Central memory CD8-positive, alpha-beta T cell (primary cell): ENCODE data around the gene PRXL2B.

Experiments
- ATAC-seq: fragments of 150-1000 bp; cut with Tn5 transposase; replicated peaks from 2 replicates; pipeline ENCODE4 v1.10.0; 2022; ENCODE audit warnings: mild to moderate bottlenecking, moderate FRiP score, moderate number of reproducible peaks; ENCODE audit not compliant: poor library complexity, severe bottlenecking; ENCODE audit errors: extremely low read depth
- DNase-seq, 2 donors: peaks; one replicate each; pipeline ENCODE4 v3.0.0; 2021; ENCODE audit warnings: low spot score in 2 of 2
- H3K27ac Mint-ChIP-seq: one replicate; pipeline ENCODE4 v1.8.0; 2022; ENCODE audit warnings: low read depth, mild to moderate bottlenecking, moderate library complexity, mixed read lengths
- H3K27me3 Mint-ChIP-seq: one replicate; pipeline ENCODE4 v1.8.0; 2022; ENCODE audit warnings: mixed read lengths
- H3K36me3 Mint-ChIP-seq: one replicate; pipeline ENCODE4 v1.8.0; 2022; ENCODE audit warnings: mild to moderate bottlenecking, moderate library complexity, mixed read lengths; ENCODE audit not compliant: insufficient read depth
- H3K4me1 Mint-ChIP-seq: one replicate; pipeline ENCODE4 v1.8.0; 2022; ENCODE audit warnings: mixed read lengths
- H3K4me3 Mint-ChIP-seq: one replicate; pipeline ENCODE4 v1.8.0; 2022; ENCODE audit warnings: mild to moderate bottlenecking, moderate library complexity, mixed read lengths
- H3K9me3 Mint-ChIP-seq: one replicate; pipeline ENCODE4 v1.8.0; 2022; ENCODE audit warnings: mixed read lengths

PRXL2B gene

GRCh38 chr1:2587071-2587859 is 688 bp downstream of the PRXL2B start:
- DNase-seq = peak in 1 of 2 donors; percentile 26
- Mint-ChIP-seq H3K4me1 (peaks cover 24% of the 10 kb centered on the region), H3K9me3 (no peaks in the 10 kb centered on the region), H3K36me3 (peaks cover 10% of the 10 kb centered on the region), H3K4me3 (peak overlapping the region; percentile 77), H3K27me3 (no peaks in the 10 kb centered on the region), H3K27ac (no peak overlapping the region)
- no peak for ATAC-seq

DNA sequence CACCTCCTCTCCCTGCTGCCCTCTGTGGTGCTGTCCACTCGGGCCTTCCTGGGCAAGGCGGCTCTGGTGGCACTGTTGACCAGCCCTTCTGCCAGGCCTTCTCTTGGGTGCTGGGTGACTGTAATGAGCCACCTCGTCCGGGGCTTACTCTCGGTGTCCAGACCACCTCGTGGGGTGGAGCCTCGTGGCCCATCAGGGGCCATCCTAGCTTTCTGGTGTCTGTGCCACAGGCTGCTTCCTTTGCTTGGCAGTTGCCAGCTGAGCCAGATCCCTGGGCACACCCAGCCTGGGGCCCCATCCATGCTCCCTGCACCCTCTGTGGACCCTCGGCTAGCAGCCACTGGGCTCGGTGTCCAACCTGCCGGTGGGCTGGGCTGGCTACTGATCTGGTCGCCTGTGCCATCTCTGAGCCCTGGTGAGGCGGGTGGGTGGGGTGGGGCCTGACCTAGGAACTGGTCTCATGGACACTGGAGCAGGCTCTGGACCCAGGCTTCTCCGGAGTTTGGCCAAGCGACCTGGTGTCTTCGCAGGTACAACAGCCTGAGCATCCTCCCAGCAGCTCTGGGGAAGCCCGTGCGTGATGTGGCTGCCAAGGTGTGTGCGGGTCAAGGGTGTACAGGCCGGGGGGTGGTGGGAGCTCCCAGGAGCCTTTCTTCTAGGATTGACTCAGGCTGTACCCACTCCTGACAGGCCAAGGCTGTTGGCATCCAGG is 1.4 kb downstream of the PRXL2B start:
- Mint-ChIP-seq H3K4me3 (peak overlapping the region; percentile 77), H3K4me1 (peaks cover 24% of the 10 kb centered on the region), H3K27ac (no peak overlapping the region), H3K9me3 (no peaks in the 10 kb centered on the region), H3K27me3 (no peaks in the 10 kb centered on the region), H3K36me3 (peaks cover 10% of the 10 kb centered on the region)
- ATAC-seq (no peak), DNase-seq (no peak)

DNA sequence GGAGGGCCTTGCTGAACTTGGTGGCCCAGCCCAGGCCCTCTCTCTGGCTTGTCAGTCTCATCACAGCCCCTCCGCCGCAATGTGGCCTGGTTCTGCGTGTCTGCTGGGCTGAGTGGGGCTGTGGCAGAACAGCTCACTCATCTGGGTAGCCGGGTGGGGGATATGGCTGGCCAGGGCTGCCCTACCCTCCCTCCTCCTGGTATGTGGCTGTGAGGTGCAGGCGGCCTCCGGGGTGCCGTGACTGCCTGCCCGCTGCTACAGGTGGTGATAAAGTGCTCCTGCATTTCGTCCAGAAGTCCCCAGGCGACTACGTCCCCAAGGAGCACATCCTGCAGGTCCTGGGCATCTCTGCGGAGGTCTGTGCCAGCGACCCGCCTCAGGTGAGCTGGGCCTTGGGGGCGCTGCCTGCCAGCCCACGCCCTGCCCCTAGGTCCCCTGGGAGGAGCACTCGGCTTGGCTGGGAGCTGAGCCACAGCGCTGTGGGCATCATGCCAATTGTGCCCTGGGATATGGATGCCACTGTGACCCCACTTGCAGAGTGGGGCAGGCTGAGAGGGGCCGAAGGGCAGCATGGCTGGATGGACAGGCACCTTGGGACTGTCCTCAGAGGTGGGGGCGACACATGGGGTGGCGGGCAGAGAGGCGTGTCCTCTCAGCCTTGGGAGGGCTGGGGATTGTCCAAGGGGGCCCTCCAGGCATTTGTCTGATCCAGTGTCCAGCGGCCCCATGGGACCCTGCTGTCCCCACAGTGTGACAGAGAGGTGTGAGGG is 2.3 kb downstream of the PRXL2B start:
- Mint-ChIP-seq H3K4me3 (no peak overlapping the region), H3K4me1 (peaks cover 24% of the 10 kb centered on the region), H3K27ac (no peak overlapping the region), H3K9me3 (no peaks in the 10 kb centered on the region), H3K36me3 (peaks cover 10% of the 10 kb centered on the region), H3K27me3 (no peaks in the 10 kb centered on the region)
- ATAC-seq (no peak), DNase-seq (no peak)

- Mint-ChIP-seq H3K4me3 (no peak overlapping the region), H3K27ac (no peak overlapping the region)
- ATAC-seq = no peak
These were observed 3.1 kb downstream of the PRXL2B start for GRCh38 chr1:2589431-2590232.

GRCh38 chr1:2590233-2591141 is 3.9 kb downstream of the PRXL2B start:
- Mint-ChIP-seq H3K4me3 (no peak overlapping the region), H3K9me3 (no peaks in the 10 kb centered on the region), H3K4me1 (peaks cover 12% of the 10 kb centered on the region), H3K27ac (no peak overlapping the region), H3K36me3 (peaks cover 10% of the 10 kb centered on the region), H3K27me3 (no peaks in the 10 kb centered on the region)
- DNase-seq = no peak
- no peak for ATAC-seq

More at GRCh38 chr1:2589431-2590232, 3.1 kb downstream of the PRXL2B start:
- Mint-ChIP-seq H3K9me3 (no peaks in the 10 kb centered on the region), H3K36me3 (peaks cover 10% of the 10 kb centered on the region), H3K4me1 (peaks cover 20% of the 10 kb centered on the region), H3K27me3 (no peaks in the 10 kb centered on the region)
- no peak for DNase-seq

DNA sequence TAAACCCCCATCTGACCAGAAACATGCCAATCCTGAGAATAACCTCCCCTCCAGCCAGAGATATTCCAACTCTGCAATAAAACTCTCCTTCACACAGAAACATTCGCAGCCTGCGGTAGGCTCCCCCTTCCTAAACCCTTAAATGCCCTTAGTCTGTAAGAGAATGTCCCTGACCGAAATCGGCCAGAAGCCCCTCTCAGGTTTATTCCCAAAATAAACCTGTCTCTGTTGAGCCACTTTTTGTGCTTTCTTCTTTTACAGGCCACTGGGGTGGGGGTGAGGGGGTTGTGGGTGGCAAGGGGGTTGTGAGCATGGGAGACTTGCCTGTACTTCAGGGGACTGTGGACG is 4.6 kb downstream of the PRXL2B start:
- no peak for ATAC-seq
- DNase-seq = no peak
- H3K4me1 Mint-ChIP-seq = peaks cover 8% of the 10 kb centered on the region
- H3K4me3 Mint-ChIP-seq = no peak overlapping the region
- H3K27me3 Mint-ChIP-seq = no peaks in the 10 kb centered on the region
- H3K9me3 Mint-ChIP-seq = no peaks in the 10 kb centered on the region
- peaks cover 8% of the 10 kb centered on the region for H3K36me3 Mint-ChIP-seq
- H3K27ac Mint-ChIP-seq = no peak overlapping the region

DNA sequence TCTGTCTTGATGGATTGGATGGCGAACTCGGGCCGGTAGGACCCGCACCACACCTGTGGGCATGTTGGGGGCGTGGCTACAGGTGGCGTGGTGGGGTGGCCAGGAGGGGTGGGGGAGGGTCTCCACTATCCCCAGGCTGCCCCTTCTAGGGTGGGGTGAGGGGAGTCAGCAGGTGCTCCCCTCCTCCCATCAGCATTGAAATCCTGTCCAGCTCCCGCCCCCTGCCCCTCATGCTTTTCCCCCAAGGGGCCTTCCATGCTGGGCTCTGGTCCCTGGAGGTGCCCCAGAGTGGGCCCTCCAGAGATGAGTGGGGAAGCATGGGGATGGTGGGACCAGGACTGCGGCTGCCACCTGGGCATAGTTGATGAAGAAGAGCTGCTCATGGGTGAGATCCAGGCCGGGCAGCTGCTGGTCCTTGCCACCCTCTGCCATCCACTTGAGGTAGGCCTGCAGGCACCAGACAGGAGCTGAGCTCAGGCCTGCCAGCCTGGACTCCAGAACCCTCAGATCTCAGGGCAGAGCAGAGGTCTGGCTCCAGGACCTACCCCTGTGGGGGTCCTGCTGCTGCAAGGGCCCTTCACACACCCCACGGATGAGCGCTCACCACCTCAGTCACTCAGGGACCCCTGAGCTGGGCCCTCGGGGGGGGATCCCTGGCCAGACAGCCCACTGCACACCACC is 5.1 kb downstream of the PRXL2B start:
- H3K36me3 Mint-ChIP-seq = peaks cover 5% of the 10 kb centered on the region
- H3K4me3 Mint-ChIP-seq = no peak overlapping the region
- no peak overlapping the region for H3K27ac Mint-ChIP-seq
- H3K27me3 Mint-ChIP-seq = no peaks in the 10 kb centered on the region
- peaks cover 5% of the 10 kb centered on the region for H3K4me1 Mint-ChIP-seq
- ATAC-seq = no peak
- H3K9me3 Mint-ChIP-seq = no peaks in the 10 kb centered on the region
- no peak for DNase-seq

DNA sequence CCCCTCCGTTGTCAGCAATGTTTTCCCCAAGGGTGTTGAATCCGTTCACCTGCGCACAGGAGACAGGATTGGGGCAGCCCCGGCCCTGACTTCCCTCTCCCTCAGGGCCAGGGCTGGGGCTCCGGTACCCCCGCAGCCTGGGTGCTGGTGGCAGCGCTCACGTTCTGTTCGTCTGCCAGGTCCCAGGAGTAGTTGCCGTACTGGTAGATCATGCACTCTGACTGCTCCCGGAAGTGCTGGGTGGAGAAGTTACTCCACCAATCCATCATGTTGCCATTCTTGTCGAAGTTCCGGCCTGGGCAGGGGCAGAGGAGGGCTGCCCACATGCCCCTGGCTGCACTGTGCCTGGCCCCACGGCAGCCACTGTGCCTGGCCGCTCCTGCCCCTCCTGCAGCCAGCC is 6.1 kb downstream of the PRXL2B start:
- Mint-ChIP-seq H3K27me3 (peaks cover 8% of the 10 kb centered on the region), H3K27ac (no peak overlapping the region), H3K36me3 (peaks cover 3% of the 10 kb centered on the region), H3K4me3 (no peak overlapping the region), H3K4me1 (no peaks in the 10 kb centered on the region), H3K9me3 (no peaks in the 10 kb centered on the region)
- no peak for DNase-seq
- no peak for ATAC-seq

DNA sequence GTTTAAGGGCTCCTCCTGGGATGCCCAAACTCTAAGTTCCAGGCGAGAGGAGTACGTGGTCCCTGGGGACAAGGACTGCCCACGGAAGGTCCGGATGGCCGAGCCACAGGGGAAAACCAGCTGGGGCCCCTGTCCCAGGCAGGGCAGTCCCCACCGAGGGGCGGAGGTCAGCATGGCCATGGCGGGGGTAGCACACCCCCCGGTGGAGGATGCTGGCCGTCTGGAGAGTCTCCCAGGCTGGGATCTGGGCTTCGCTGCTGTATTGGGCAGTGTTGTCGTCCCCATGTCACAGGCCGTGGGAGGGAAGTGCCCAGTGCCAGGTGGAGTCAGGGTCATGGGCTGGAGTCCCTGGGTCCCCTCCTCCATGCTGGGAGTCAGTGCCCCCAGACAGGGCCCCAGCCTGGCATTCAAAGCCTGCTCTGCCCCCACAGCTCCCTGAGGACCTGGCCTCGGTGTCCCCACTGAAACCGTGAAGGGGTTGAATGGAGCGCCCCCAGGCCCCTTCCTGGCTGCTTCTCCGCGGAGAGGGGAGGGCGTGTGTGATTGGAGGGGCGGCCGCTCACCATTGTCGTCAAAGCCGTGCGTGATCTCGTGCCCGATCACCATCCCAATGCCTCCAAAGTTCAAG is 6.8 kb downstream of the PRXL2B start:
- H3K4me3 Mint-ChIP-seq = no peak overlapping the region
- H3K27ac Mint-ChIP-seq = no peak overlapping the region
- H3K4me1 Mint-ChIP-seq = no peaks in the 10 kb centered on the region
- DNase-seq (no peak), ATAC-seq (no peak)
- H3K27me3 Mint-ChIP-seq = peaks cover 15% of the 10 kb centered on the region
- H3K9me3 Mint-ChIP-seq = peaks cover under 1% of the 10 kb centered on the region
- H3K36me3 Mint-ChIP-seq = peaks cover 4% of the 10 kb centered on the region

GRCh38 chr1:2594001-2594640 is 7.5 kb downstream of the PRXL2B start:
- H3K27me3 Mint-ChIP-seq = peaks cover 21% of the 10 kb centered on the region
- no peak overlapping the region for H3K4me3 Mint-ChIP-seq
- no peaks in the 10 kb centered on the region for H3K4me1 Mint-ChIP-seq
- H3K9me3 Mint-ChIP-seq = peaks cover 5% of the 10 kb centered on the region
- peaks cover 3% of the 10 kb centered on the region for H3K36me3 Mint-ChIP-seq
- H3K27ac Mint-ChIP-seq = no peak overlapping the region
- ATAC-seq (no peak), DNase-seq (no peak)
